AG09309 (cell line): ENCODE results near the gene PLCB2.

Experiments used
- DNase-seq: peaks from one replicate; pipeline ENCODE4 v3.0.0-alpha.2; 2010; ENCODE audit warnings: low read depth
- H3K4me3 ChIP-seq: 2 replicates; pipeline ENCODE4 v1.5.1; 2011; ENCODE audit warnings: mild to moderate bottlenecking, low read depth, low read length, moderate library complexity; ENCODE audit not compliant: control insufficient read depth
- TF ChIP-seq, protein P1 (sequence below): IDR thresholded peaks from 2 replicates; pipeline ENCODE4 v1.5.1; 2011; ENCODE audit warnings: mild to moderate bottlenecking, low read depth, low read length, inconsistent platforms; ENCODE audit not compliant: insufficient read depth, control insufficient read depth; ENCODE audit errors: missing control alignments

The PLCB2 gene

DNA sequence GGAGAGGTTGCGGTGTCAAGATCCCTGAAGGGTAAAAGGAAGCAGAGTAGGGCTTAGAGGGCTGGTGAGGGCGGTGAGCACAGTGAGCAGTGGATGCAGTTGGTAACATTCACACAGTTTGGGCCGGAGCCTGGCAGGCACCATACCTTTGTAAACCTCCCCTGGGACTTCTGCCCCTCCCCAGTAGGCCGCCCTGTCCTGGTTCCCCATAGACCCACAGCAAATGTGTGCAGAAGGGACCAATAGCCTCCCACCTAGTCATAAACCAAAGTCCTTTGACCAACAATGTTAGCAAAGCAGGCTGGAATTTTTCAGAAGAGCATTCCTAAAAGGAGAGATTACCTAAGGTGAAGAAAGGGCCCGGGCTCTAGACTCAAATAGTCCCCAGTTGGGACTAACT, 41.4 kb upstream of the PLCB2 start:
- TF ChIP-seq, protein P1, sequence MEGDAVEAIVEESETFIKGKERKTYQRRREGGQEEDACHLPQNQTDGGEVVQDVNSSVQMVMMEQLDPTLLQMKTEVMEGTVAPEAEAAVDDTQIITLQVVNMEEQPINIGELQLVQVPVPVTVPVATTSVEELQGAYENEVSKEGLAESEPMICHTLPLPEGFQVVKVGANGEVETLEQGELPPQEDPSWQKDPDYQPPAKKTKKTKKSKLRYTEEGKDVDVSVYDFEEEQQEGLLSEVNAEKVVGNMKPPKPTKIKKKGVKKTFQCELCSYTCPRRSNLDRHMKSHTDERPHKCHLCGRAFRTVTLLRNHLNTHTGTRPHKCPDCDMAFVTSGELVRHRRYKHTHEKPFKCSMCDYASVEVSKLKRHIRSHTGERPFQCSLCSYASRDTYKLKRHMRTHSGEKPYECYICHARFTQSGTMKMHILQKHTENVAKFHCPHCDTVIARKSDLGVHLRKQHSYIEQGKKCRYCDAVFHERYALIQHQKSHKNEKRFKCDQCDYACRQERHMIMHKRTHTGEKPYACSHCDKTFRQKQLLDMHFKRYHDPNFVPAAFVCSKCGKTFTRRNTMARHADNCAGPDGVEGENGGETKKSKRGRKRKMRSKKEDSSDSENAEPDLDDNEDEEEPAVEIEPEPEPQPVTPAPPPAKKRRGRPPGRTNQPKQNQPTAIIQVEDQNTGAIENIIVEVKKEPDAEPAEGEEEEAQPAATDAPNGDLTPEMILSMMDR: no peak
- no peak overlapping the region for H3K4me3 ChIP-seq

DNA sequence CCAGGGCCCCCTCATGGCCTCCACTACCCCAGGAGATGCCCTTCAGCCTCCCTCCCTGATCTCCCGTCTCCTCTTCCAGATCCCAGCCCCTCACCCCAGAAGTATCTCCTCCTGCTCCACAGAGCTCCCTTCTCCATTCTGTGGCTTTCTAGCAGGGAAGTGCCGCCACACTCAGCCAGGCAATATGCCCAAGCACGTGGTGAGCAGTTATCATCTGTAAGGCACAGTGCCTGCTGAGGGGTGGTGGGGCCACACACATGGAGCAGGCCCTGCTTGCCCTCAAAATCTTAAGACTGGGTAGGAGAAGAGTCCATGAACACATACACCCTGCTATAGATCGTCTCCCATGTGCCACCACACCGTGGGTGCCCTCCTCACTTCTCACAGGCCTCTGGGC, 40.7 kb upstream of the PLCB2 start:
- no peak for DNase-seq
- no peak overlapping the region for H3K4me3 ChIP-seq
- TF ChIP-seq, protein P1: no peak

More for the DNA sequence above, 41.4 kb upstream of the PLCB2 start:
- DNase-seq: no peak

DNA sequence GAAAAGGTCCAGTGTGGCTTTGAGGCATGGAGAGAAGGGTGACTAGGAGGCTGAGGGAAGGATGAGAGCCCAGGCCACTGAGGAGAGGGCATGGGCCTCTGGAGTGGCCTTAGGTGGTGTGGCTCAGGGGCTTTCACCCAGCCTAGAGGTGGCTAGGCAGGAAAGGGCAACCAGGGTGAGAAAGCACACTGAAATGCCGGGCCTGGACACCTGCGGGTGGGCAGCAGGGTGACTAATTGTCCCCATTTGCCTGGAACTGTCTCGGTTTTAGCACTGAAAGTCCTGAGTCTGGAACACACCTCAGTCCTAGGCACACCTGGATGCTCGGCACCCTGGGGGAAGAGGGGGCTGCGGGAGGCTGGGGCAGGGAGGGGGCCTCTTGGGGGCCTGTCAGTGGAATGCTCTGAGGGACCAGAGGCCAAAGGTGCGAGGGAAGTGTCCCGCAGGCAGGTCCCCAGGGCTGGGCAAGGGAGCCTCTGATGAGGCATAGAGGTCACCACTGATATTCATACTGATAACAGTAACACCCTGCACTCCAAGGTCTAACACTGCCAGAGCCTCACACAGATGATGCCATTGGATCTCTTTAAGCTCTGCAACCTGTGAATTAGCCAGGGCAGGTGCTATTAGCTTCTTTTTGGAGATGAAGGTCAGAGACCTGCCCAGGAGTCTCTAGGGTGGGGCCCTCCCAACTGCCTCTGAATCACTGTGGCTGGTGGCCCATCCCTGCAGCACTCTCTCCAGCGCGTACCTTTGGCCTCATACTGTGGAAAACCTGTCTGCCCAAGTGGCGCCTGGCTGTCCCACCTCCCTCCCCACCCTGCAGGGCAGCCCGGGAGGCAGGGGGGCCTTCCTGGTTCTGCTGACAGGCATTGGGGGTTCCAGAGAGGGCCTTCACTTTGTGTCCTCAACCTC, 40.1 kb upstream of the PLCB2 start:
- TF ChIP-seq, protein P1: no peak
- no peak for DNase-seq
- H3K4me3 ChIP-seq: no peak overlapping the region

DNA sequence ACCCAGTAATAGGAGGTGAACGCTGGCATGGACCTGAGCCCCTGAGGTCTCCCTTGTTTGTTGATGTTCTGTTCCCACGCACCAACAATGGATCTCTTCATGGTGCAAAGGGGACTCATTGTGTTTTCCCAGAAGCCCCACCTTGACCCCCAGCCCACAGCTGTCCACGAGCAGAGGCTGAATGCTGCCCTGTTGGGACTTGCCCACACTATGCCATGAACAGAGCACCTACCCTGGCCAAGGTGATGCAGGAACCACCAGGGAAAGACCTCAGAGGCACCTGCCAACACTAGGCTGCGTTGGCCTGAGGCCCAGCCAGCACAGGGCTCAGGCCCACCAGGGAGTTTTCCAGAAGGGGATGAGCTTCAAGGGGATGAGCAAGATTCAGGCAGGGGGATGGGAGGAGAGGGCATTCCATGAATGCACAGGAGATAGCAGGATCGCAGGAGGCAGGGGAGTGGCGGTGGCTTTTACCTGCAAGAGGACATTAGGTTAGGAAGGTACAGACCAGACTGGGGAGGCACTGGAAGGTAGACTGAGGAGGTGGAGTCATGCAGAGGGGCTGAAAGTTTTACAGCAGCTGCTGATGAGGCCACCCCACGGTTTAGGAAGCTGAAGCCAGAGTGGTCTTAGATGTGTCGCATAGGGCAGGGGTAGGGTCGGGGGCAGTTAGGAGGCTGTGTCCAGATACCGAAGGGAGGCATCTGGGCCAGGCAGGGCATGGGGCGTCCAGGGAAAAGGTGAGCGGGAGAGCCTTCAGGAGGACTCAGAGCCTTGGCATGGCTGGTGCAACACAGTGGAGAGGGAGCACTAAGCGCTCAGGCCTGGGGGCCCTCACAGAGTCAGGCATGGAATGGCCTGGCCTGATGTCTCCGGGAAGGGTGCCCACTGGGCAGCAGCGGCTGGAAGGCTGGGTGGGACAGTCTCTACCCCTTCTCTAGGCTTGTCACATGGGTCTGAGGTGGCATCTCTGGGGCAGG, 39.1 kb upstream of the PLCB2 start:
- no peak for DNase-seq
- TF ChIP-seq, protein P1: no peak

DNA sequence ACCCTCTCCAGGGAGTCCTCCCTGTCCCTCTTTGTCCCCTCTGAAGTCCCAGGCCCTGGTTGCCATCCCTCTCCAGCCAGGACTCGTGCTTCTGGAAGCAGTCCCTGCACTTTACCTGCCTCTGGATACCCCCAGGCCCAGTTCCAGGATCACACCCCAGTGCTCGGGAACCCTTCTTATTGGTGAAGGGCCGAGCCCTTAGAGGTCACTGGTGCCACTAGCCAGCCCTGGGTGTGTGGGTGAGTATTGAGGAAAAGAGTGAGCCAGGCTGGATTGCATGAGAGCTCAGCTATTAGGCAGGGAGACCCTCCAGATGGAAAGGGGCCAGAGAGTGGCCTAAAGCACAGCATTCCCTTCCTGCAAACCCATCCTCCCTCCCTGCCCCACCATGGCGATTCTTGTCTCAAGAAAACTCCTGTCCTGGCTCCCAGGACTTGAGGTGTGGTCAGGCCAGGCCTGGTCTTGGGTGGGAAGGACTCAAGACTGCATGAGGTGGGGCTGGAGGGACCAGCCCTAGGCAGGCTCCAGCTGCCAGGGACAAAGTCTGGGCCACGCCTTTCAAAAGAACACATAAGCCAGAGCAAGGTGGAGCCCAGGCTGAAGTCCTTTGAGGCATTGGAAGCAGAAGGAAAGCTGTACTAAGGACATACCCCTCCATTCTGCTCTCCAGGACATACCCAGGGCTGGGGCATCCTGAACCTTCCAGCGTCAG, 38.3 kb upstream of the PLCB2 start:
- DNase-seq: no peak
- H3K4me3 ChIP-seq: no peak overlapping the region
- TF ChIP-seq, protein P1: no peak

More for the DNA sequence above, 39.1 kb upstream of the PLCB2 start:
- H3K4me3 ChIP-seq: no peak overlapping the region
